Uterus (tissue), 2 donors: ENCODE results near the gene CDC42SE1.
A peak's percentile ranks its signal among the peaks of the same experiment; 100 is the strongest.

Source experiments
- CTCF ChIP-seq, 4 experiments: fragments of 200-600 bp in 2 of 4; fragments of 450-650 bp in 2 of 4; sonication (generic) in 2 of 4; IDR thresholded peaks; one replicate each; pipeline ENCODE4 v1.5.1; 2016 to 2019; ENCODE audit warnings: antibody characterized with exemption in 4 of 4, mild to moderate bottlenecking in 2 of 4, moderate library complexity in 1 of 4
- POLR2A ChIP-seq, 2 donors: fragments of 450-650 bp; IDR thresholded peaks; one replicate each; pipeline ENCODE4 v1.6.1; 2016; ENCODE audit warnings: antibody characterized with exemption in 2 of 2, mild to moderate bottlenecking in 1 of 2, moderate library complexity in 1 of 2

DNA sequence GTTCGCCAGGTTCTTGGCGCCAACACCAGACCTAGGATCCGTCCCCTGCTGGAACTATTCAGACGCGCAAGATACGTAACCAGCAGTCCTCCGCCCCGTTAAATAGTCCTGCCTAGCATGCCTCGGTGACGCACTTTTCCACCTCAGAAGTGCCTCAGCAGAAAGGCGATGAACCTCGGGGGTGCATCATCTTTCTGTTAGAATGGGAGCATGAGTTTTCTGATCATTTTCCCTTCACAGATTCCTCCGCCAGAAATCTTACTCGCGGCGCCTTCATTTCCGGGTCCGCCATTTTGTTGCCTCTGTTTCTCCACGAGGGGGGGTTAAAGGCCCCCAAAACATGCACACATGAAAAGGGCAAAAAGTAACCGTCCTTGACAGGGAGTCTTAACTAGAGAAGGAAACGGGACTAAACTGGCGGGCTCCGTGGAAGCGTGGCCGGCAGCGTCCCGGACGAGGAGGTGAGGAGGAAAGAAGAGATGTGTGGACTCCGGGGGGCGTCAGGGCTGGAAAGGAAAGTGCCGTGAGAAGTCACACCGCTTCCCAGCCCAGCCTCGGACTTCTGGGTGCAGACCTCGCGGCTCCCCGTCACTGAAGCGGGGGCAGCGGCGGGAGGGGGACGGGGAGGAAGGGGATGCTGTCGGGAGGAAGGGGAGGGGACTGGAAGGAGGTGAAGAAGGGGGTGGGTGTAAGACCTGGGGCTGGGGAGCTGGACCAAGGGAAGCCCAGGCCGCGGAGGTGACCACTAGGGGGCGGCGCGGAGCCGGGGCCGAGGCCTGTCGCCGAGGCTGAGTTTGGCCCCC is 11.3 kb upstream of the CDC42SE1 start, which contains the start of gene GABPB2:
- peak; percentile 81 to 91 (median 87) for TF ChIP-seq CTCF (IDR thresholded peaks at IDR 0.05)
- peak in 1 of 2 donors; percentile 66 for TF ChIP-seq POLR2A (IDR thresholded peaks at IDR 0.05)
